AG04450 (cell line): Measurements from ENCODE around the gene SCFD2. TPM values are rescaled to one million over a fixed set of nuclear protein-coding genes. Genes with fewer than 3 reads are reported as not detected.

Experiments
- CTCF ChIA-PET: fragments of 300-600, 350-600 bp; formaldehyde crosslinking; extraction: SDS; loops from one replicate; lab custom pipeline; 2022; ENCODE audit warnings: antibody characterized with exemption, inconsistent platforms; lab: Charles Lee
- POLR2A ChIA-PET: fragments of 350-600 bp; formaldehyde crosslinking; extraction: SDS; loops from one replicate; lab custom pipeline; 2021; ENCODE audit warnings: antibody characterized with exemption, inconsistent platforms; lab: Yijun Ruan, JAX
- DNase-seq: peaks from one replicate; pipeline ENCODE4 v3.0.0-alpha.2; 2011; ENCODE audit warnings: low read depth, low spot score
- H3K27ac ChIP-seq: one replicate; pipeline ENCODE4 v1.5.1; 2012; ENCODE audit warnings: low read depth, low read length, control low read depth
- H3K27me3 ChIP-seq: one replicate; pipeline ENCODE4 v1.6.0; 2012; ENCODE audit warnings: low read length; ENCODE audit not compliant: control insufficient read depth, insufficient read depth
- H3K4me3 ChIP-seq: 2 replicates; pipeline ENCODE4 v1.5.1; 2011; ENCODE audit warnings: mild to moderate bottlenecking, low read depth, low read length, control low read depth
- H3K9me3 ChIP-seq: 2 replicates; pipeline ENCODE4 v1.5.1; 2012; ENCODE audit warnings: low read length; ENCODE audit not compliant: control insufficient read depth, insufficient read depth
- CTCF ChIP-seq: IDR thresholded peaks from 2 replicates; pipeline ENCODE4 v1.5.1; 2011; ENCODE audit warnings: low read depth, low read length, control low read depth, inconsistent platforms
- polyA plus RNA-seq: library from polyadenylated mRNA; depleted of rRNA; stranded (reverse); fragments of >200 nt; gene quantifications from 2 replicates; pipeline ENCODE4 v1.2.3, GENCODE V29; 2011

SCFD2 gene
- polyA plus RNA-seq, 1 experiment = 16.4 TPM

GRCh38 chr4:53376900-53377299 is 11.0 kb upstream of the SCFD2 start:
- Histone ChIP-seq H3K27ac (no peak overlapping the region), H3K4me3 (peak overlapping the region; percentile 80), H3K27me3 (no peaks in the 10 kb centered on the region), H3K9me3 (no peaks in the 10 kb centered on the region; the same call in 1 of the 2 replicates)
- TF ChIP-seq CTCF = no peak
- ChIA-PET CTCF (interaction anchor here (0.9 to 3.2 kb wide), 2 partner anchors 532 to 856 kb away, joined by 3 to 12 read pairs; no protein-coding TSS in a partner anchor), POLR2A (interaction anchor here (0.7 to 1.2 kb wide), 2 partner anchors 56 to 852 kb away, joined by 4 to 5 read pairs; partner anchors contain the start of gene PDGFRA)
- DNase-seq = no peak

GRCh38 chr4:53374777-53375258 is 9.0 kb upstream of the SCFD2 start:
- no peak for DNase-seq
- H3K27me3 ChIP-seq = no peaks in the 10 kb centered on the region
- CTCF ChIA-PET = interaction anchor here (0.8 kb wide), 1 partner anchor 858 kb away, joined by 3 read pairs; no protein-coding TSS in a partner anchor
- no peak overlapping the region for H3K4me3 ChIP-seq
- no peak overlapping the region for H3K27ac ChIP-seq
- no peaks in the 10 kb centered on the region; the same call in 1 of the 2 replicates for H3K9me3 ChIP-seq
- TF ChIP-seq CTCF = no peak
- POLR2A ChIA-PET = no interaction called here

- no peak overlapping the region for H3K27ac ChIP-seq
- no peak overlapping the region for H3K4me3 ChIP-seq
- no peaks in the 10 kb centered on the region for H3K27me3 ChIP-seq
- no peaks in the 10 kb centered on the region for H3K9me3 ChIP-seq
- no peak for DNase-seq
- CTCF ChIA-PET = no interaction called here
- no peak for TF ChIP-seq CTCF
- POLR2A ChIA-PET = no interaction called here
These were observed 6.1 kb upstream of the SCFD2 start for GRCh38 chr4:53371843-53372521.

GRCh38 chr4:53371049-53371448 is 5.2 kb upstream of the SCFD2 start:
- ChIA-PET CTCF (no interaction called here), POLR2A (no interaction called here)
- no peak for DNase-seq
- Histone ChIP-seq H3K9me3 (no peaks in the 10 kb centered on the region), H3K4me3 (no peak overlapping the region), H3K27me3 (no peaks in the 10 kb centered on the region), H3K27ac (no peak overlapping the region)
- TF ChIP-seq CTCF = no peak

- POLR2A ChIA-PET = interaction anchor here (0.6 kb wide), 1 partner anchor 644 kb away, joined by 4 read pairs; no protein-coding TSS in a partner anchor
- H3K9me3 ChIP-seq = no peaks in the 10 kb centered on the region
These were observed 1.9 kb upstream of the SCFD2 start for GRCh38 chr4:53367721-53368120.

More at GRCh38 chr4:53367721-53368120, 1.9 kb upstream of the SCFD2 start:
- Histone ChIP-seq H3K27me3 (no peaks in the 10 kb centered on the region), H3K27ac (no peak overlapping the region), H3K4me3 (no peak overlapping the region)
- no peak for DNase-seq
- no peak for TF ChIP-seq CTCF
- CTCF ChIA-PET = interaction anchor here (0.6 kb wide), 1 partner anchor 91 kb away, joined by 3 read pairs; no protein-coding TSS in a partner anchor
